Transverse colon (tissue), 4 donors: ENCODE measurements around the gene S100A2.

ENCODE experiments used
- EP300 ChIP-seq: sonication (generic); formaldehyde crosslinking; IDR thresholded peaks from one replicate; pipeline ENCODE4 v1.6.1; 2017; ENCODE audit warnings: antibody characterized with exemption, low read depth
- POLR2A ChIP-seq: fragments of 450-650 bp; IDR thresholded peaks from one replicate; pipeline ENCODE4 v1.6.1; 2016; ENCODE audit warnings: antibody characterized with exemption, mild to moderate bottlenecking, moderate library complexity
- POLR2AphosphoS5 ChIP-seq, 3 donors: sonication (generic); formaldehyde crosslinking; IDR thresholded peaks; one replicate each; pipeline ENCODE4 v1.6.1; 2016; ENCODE audit warnings: antibody characterized with exemption in 3 of 3
- TF ChIP-seq, protein P1 (sequence below), 5 experiments: fragments of 200-600 bp in 3 of 5; fragments of 450-650 bp in 2 of 5; sonication (generic) in 3 of 5; IDR thresholded peaks; 1 replicate in 2 of 5; 2 replicates in 3 of 5; pipeline ENCODE4 v1.5.1; 2016 to 2017; ENCODE audit warnings: antibody characterized with exemption in 5 of 5, inconsistent platforms in 3 of 5, mild to moderate bottlenecking in 2 of 5, moderate library complexity in 1 of 5

DNA sequence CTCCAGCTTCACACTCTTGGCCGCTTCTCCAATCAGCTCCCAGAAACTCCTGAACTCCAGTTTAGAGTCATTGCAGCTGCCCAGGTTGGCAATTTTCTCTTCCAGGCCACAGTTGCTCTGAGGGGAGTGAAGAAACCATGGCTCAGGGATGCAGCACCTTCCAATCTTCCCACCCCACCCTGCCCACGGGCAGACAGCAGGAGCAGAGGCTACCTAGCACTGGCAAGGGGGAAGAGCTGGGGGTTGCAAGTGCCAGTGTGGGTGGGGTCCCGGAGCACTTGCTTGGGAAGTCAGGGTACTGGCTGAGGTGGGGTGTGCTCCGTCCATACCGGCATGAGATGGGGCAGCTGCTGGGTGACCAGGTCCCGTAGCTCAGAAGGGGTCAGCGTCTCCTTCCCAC lies 49.3 kb upstream of the S100A2 start:
- TF ChIP-seq, protein P1, sequence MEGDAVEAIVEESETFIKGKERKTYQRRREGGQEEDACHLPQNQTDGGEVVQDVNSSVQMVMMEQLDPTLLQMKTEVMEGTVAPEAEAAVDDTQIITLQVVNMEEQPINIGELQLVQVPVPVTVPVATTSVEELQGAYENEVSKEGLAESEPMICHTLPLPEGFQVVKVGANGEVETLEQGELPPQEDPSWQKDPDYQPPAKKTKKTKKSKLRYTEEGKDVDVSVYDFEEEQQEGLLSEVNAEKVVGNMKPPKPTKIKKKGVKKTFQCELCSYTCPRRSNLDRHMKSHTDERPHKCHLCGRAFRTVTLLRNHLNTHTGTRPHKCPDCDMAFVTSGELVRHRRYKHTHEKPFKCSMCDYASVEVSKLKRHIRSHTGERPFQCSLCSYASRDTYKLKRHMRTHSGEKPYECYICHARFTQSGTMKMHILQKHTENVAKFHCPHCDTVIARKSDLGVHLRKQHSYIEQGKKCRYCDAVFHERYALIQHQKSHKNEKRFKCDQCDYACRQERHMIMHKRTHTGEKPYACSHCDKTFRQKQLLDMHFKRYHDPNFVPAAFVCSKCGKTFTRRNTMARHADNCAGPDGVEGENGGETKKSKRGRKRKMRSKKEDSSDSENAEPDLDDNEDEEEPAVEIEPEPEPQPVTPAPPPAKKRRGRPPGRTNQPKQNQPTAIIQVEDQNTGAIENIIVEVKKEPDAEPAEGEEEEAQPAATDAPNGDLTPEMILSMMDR (IDR thresholded peaks at IDR 0.05) = no peak
- TF ChIP-seq POLR2A (no peak), POLR2AphosphoS5 (IDR thresholded peaks at IDR 0.05) (no peak), EP300 (no peak)
